22Rv1 (cell line): ENCODE measurements around the gene POLD2.

ENCODE experiments used
- H3K27ac ChIP-seq: fragments of 450-650 bp; 2 replicates; pipeline ENCODE4 v1.5.1; 2017
- CTCF ChIP-seq: fragments of 450-650 bp; IDR thresholded peaks from 2 replicates; pipeline ENCODE4 v1.5.1; 2017; ENCODE audit warnings: mild to moderate bottlenecking
- ZFX ChIP-seq: fragments of 450-650 bp; IDR thresholded peaks from 2 replicates; pipeline ENCODE4 v1.6.1; 2017; ENCODE audit warnings: antibody characterized with exemption, borderline replicate concordance

The POLD2 gene

GRCh38 chr7:44109991-44110390, 13.4 kb downstream of the POLD2 start:
- TF ChIP-seq CTCF: no peak
- no peak for TF ChIP-seq ZFX
- no peak overlapping the region for H3K27ac ChIP-seq

GRCh38 chr7:44108768-44109750, 14.3 kb downstream of the POLD2 start:
- H3K27ac ChIP-seq: no peak overlapping the region
- TF ChIP-seq ZFX (no peak), CTCF (0 out of 2 replicates have a peak, but pooled peaks have one; percentile 5)

GRCh38 chr7:44107961-44108767, 15.2 kb downstream of the POLD2 start:
- TF ChIP-seq ZFX: no peak
- no peak for TF ChIP-seq CTCF

GRCh38 chr7:44107116-44107960, 16.0 kb downstream of the POLD2 start:
- H3K27ac ChIP-seq: no peak overlapping the region
- TF ChIP-seq CTCF: no peak
- TF ChIP-seq ZFX: no peak

More at GRCh38 chr7:44107961-44108767, 15.2 kb downstream of the POLD2 start:
- H3K27ac ChIP-seq: no peak overlapping the region

- H3K27ac ChIP-seq: no peak overlapping the region
- TF ChIP-seq CTCF: no peak
- TF ChIP-seq ZFX: no peak
Measured at GRCh38 chr7:44106311-44107065, 16.9 kb downstream of the POLD2 start.

GRCh38 chr7:44105832-44106231, 17.5 kb downstream of the POLD2 start:
- TF ChIP-seq ZFX: no peak
- no peak for TF ChIP-seq CTCF
- no peak overlapping the region for H3K27ac ChIP-seq
